Mammary epithelial cell (primary cell): ENCODE results near the gene NUAK1.

Experiments
- EZH2 ChIP-seq: IDR thresholded peaks from 2 replicates; pipeline ENCODE4 v1.6.1; 2012; ENCODE audit warnings: low read length, inconsistent platforms, borderline replicate concordance
- TF ChIP-seq, protein P1 (sequence below), 2 donors: IDR thresholded peaks in 1 of 2; conservative IDR thresholded peaks in 1 of 2; 2 replicates each; pipeline ENCODE4 v1.5.1; 2011 to 2012; ENCODE audit warnings: inconsistent platforms in 2 of 2, low read length in 2 of 2, mild to moderate bottlenecking in 2 of 2, control low read depth in 1 of 2, low read depth in 1 of 2; ENCODE audit not compliant: insufficient read depth in 1 of 2; ENCODE audit errors: extremely low read depth in 1 of 2

DNA sequence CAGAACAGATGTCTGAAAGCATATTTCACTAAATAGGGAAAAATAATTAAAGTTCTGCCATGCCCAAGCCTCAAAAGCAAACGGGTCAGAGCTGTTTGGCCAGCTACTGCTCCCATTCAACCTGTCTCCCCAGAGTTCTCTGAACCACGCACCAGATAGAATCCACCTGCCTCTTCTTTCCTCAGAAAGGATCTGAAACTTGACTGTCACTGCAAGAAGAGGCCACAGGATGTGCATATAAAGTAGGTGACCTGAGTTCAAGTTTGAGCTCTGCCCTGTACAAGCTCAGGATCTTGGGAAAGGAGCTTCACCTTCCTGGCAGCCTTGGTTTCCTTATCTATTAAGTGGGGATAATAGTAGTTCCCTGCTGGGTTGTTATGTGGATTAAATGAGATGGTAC is 91.8 kb downstream of the NUAK1 start:
- TF ChIP-seq EZH2 = no peak
- TF ChIP-seq, protein P1, sequence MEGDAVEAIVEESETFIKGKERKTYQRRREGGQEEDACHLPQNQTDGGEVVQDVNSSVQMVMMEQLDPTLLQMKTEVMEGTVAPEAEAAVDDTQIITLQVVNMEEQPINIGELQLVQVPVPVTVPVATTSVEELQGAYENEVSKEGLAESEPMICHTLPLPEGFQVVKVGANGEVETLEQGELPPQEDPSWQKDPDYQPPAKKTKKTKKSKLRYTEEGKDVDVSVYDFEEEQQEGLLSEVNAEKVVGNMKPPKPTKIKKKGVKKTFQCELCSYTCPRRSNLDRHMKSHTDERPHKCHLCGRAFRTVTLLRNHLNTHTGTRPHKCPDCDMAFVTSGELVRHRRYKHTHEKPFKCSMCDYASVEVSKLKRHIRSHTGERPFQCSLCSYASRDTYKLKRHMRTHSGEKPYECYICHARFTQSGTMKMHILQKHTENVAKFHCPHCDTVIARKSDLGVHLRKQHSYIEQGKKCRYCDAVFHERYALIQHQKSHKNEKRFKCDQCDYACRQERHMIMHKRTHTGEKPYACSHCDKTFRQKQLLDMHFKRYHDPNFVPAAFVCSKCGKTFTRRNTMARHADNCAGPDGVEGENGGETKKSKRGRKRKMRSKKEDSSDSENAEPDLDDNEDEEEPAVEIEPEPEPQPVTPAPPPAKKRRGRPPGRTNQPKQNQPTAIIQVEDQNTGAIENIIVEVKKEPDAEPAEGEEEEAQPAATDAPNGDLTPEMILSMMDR (conservative IDR thresholded peaks at IDR 0.05 in 1 of 2, IDR thresholded peaks at IDR 0.05 in 1 of 2; ENCODE audit: extremely low read depth in 1 of 2, insufficient read depth in 1 of 2, low read depth in 1 of 2, low read length in 2 of 2) = no peak
